Measurements from ENCODE around the gene BMP8B.

Gene BMP8B

DNA sequence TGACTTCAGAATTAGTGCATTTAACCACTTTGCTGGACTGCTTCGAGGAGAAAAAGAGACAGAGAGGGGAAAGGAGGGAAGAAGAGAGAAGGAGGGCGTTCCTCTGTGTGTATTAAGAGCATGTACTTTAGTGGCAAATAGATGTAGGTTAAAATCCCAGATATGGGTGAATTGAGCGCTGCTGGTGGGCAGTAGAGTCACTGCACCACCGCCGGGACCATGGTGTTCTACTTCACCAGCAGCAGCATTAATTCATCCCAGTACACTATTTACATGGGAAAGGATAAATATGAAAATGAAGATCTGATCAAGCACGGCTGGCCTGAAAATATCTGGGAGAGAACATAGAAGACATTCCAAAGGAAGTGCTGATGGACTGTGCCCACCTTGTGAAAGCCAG lies 70.9 kb downstream of the BMP8B start:
- no peak overlapping the region for H3K27ac ChIP-seq
- TF ChIP-seq, protein P1, sequence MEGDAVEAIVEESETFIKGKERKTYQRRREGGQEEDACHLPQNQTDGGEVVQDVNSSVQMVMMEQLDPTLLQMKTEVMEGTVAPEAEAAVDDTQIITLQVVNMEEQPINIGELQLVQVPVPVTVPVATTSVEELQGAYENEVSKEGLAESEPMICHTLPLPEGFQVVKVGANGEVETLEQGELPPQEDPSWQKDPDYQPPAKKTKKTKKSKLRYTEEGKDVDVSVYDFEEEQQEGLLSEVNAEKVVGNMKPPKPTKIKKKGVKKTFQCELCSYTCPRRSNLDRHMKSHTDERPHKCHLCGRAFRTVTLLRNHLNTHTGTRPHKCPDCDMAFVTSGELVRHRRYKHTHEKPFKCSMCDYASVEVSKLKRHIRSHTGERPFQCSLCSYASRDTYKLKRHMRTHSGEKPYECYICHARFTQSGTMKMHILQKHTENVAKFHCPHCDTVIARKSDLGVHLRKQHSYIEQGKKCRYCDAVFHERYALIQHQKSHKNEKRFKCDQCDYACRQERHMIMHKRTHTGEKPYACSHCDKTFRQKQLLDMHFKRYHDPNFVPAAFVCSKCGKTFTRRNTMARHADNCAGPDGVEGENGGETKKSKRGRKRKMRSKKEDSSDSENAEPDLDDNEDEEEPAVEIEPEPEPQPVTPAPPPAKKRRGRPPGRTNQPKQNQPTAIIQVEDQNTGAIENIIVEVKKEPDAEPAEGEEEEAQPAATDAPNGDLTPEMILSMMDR (conservative IDR thresholded peaks at IDR 0.05) = no peak; the same call in 1 of the 2 replicates
- TF ChIP-seq ZFX (IDR thresholded peaks at IDR 0.05) = no peak

DNA sequence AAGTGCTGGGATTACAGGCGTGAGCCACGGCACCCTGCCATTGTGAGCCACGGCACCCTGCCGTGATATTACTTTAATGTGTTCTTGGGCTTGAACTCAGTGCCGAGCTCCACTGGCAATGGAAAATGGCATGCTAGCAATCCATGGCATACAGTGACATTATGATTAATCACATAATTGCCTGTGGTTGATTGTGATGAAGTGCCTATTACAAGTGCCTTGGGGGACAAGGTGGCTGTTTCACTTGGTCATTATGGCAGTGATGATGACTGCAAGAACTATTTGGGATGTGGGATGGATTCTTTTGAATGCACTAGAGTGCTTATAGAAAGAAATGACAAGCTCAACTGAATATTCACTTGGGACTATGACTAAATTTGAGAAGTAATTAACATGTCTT lies 75.1 kb downstream of the BMP8B start:
- no peak overlapping the region for H3K27ac ChIP-seq
- TF ChIP-seq ZFX (IDR thresholded peaks at IDR 0.05) = no peak
- TF ChIP-seq, protein P1 (conservative IDR thresholded peaks at IDR 0.05) = no peak

DNA sequence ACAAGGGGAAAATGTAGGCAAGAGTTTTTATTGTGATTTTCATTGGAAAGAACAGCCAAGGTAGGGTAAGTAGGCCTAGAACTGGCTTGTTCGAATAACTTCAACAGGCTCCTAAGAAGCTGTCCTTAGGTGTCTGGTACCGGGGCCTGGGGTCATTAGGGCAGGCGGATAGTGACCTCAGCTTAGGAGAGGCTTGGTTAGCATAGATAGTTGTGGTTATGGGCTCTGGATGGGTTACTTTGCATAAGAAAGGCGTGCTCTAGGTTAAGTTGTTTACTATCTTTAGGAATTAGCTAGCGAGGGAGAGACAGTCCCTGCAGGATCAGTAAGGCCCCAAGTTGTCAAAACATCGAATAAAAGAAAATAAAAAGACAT lies 76.7 kb downstream of the BMP8B start:
- TF ChIP-seq ZFX (IDR thresholded peaks at IDR 0.05) = no peak
- TF ChIP-seq, protein P1 (conservative IDR thresholded peaks at IDR 0.05) = no peak

DNA sequence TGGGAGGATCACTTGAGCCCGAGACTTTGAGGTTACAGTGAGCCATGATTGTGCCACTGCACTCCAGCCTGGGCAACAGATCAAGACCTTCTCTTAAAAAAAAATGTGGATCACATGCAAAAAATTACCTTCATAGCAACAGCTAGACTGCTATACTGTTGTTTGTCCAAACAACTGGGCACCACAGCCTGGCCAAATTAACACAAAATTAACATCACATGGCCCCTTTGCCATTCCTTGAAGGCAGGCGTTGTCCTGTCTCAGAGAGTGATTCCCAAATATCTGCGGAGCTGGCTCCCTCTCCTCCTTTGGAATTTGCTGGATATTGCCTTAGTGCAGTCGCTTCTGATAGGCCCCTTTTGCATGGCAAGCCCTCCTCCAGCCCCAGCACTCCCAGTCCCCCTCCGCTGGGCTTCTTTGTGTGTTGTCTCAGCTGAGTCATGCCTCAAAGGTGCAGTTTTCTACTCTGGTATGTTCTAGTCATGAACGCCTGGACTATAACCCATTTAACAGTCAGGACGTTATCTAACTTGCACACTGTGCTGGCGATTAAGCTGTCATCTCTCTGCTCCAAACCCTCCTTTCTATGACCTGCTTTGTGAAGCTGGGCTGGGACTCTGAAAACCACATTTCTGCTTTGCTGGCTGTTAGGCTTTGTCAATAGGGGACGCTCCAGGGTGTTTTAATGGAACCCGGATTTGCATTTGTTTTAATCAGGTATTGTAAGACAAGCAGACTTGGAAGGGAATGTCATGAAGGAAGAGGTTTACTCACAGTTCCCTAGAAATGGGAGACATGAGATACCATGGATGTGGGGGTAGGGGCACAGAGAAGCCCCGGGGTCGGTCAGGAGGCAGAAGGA lies 77.3 kb downstream of the BMP8B start:
- TF ChIP-seq ZFX (IDR thresholded peaks at IDR 0.05) = no peak
- TF ChIP-seq, protein P1 (conservative IDR thresholded peaks at IDR 0.05) = no peak
- H3K27ac ChIP-seq = no peak overlapping the region

More for the DNA sequence above, 76.7 kb downstream of the BMP8B start:
- no peak overlapping the region for H3K27ac ChIP-seq

DNA sequence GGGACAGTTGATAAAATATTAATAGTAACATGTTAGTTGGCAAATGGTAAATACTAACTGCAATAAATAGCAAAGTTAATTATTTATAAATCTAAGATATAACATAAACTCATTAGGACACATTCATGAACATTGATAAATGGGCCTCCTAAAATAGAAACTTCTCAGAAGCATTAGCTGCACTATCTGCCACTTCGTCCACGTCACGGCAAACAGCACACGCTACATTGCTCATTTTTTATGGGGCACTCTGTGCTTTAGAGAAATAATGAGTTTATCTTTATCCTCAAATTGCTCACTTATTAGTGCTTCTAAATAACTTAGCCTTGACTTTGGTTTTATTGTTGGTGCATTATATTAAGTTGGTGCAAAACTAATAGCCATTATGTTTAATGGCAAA lies 81.2 kb downstream of the BMP8B start:
- TF ChIP-seq, protein P1 (conservative IDR thresholded peaks at IDR 0.05) = no peak
- no peak for TF ChIP-seq ZFX (IDR thresholded peaks at IDR 0.05)
- H3K27ac ChIP-seq = no peak overlapping the region
